ENCODE measurements around the gene CTU2. TPM values are rescaled to one million over a fixed set of nuclear protein-coding genes. Genes with fewer than 3 reads are reported as not detected.

CTU2 gene
- total and polyA plus RNA-seq, 10 of the 15 experiments (the other 5 are each of a cell fraction or from before 2014, with no cell fraction given), result 0.32 to 44.5 (median 18.2) TPM

GRCh38 chr16:88659160-88659559 is 47.1 kb upstream of the CTU2 start (continued):
- TF ChIP-seq CEBPZ (IDR thresholded peaks at IDR 0.05; ENCODE audit: low read depth, low read length) (no peak), MXI1 (IDR thresholded peaks at IDR 0.05; ENCODE audit: low read depth, low read length) (no peak), PAX8 (IDR thresholded peaks at IDR 0.05) (no peak), PRDM15 (CRISPR knock-in tag; IDR thresholded peaks at IDR 0.05) (no peak), ATF7 (IDR thresholded peaks at IDR 0.05; ENCODE audit: low read depth) (no peak), WRNIP1 (IDR thresholded peaks at IDR 0.05; ENCODE audit: borderline replicate concordance, low read depth, low read length) (no peak), E2F8 (IDR thresholded peaks at IDR 0.05; ENCODE audit: low read depth, partially characterized antibody) (no peak), TARDBP (IDR thresholded peaks at IDR 0.05; ENCODE audit: borderline replicate concordance) (no peak), MEF2A (IDR thresholded peaks at IDR 0.05; ENCODE audit: insufficient read depth, low read depth, low read length) (no peak), ATF2 (IDR thresholded peaks at IDR 0.05; ENCODE audit: low read length) (no peak)

All from GM12878 (cell line).